Renal cortex interstitium (tissue), 11 donors: ENCODE data around the gene GPX4. TPM values are rescaled to one million over a fixed set of nuclear protein-coding genes. Genes with fewer than 3 reads are reported as not detected.

ENCODE experiments used
- DNase-seq, 11 donors: peaks; one replicate each; pipeline ENCODE4 v3.0.0-alpha.2; 2013; ENCODE audit warnings: low read depth in 9 of 11, low spot score in 4 of 11; ENCODE audit errors: extremely low read depth in 1 of 11
- polyA plus RNA-seq, 3 donors: library from polyadenylated mRNA; unstranded; fragments of 120-200 nt; gene quantifications; one replicate each; pipeline ENCODE4 v1.2.1, GENCODE V29; 2013; ENCODE audit not compliant: insufficient read length in 3 of 3

The GPX4 gene
- polyA plus RNA-seq, 3 donors, result 237 to 269 (median 243) TPM

DNA sequence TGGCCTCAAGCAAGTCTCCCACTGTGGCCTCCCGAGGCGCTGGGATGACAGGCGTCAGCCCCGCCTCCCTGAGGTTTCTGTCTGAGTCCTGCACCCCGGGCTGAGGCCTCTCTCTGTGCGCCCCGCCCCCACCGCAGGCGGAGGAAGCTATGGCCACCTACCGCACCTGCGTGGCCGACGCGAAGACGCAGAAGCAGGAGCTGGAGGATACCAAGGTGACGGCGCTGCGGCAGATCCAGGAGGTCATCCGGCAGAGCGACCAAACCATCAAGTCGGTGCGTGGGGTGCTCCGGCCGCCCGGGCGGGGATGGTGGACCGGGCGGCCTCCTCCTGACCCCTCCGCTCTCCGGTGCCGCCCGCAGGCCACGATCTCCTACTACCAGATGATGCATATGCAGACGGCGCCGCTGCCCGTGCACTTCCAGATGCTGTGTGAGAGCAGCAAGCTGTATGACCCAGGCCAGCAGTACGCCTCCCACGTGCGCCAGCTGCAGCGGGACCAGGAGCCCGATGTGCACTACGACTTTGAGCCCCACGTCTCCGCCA lies 24.2 kb upstream of the GPX4 start:
- DNase-seq, result no peak

DNA sequence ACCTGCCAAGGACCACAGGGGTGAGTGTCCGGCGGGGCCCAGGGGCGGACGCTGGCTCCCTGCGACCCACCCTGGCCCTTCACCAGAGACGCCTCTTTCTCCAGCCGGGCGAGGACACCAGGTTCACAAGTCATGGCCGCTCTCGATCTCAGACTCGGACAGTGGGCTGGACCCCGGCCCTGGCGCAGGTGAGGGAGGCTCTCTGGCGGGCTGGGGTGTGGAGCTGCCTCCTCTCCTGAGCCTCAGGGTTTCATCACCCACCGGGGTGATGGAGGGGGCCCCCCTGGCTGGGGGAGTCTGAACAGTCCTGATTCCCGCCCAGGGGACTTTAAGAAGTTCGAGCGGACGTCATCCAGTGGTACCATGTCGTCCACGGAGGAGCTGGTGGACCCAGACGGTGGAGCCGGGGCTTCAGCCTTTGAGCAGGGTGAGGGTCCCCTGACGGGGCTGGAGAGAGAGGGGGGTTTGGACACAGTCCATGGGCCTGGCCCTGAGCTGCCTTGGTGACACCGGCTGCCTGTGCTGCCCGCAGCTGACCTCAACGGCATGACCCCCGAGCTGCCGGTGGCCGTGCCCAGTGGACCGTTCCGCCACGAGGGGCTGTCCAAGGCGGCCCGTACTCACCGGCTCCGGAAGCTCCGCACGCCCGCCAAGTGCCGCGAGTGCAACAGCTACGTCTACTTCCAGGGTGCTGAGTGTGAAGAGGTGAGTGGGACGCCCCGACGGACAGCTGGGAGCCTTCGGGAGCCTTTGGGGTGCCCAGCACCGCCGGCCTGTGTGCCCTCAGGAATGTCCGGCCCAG lies 23.2 kb upstream of the GPX4 start:
- no peak for DNase-seq

DNA sequence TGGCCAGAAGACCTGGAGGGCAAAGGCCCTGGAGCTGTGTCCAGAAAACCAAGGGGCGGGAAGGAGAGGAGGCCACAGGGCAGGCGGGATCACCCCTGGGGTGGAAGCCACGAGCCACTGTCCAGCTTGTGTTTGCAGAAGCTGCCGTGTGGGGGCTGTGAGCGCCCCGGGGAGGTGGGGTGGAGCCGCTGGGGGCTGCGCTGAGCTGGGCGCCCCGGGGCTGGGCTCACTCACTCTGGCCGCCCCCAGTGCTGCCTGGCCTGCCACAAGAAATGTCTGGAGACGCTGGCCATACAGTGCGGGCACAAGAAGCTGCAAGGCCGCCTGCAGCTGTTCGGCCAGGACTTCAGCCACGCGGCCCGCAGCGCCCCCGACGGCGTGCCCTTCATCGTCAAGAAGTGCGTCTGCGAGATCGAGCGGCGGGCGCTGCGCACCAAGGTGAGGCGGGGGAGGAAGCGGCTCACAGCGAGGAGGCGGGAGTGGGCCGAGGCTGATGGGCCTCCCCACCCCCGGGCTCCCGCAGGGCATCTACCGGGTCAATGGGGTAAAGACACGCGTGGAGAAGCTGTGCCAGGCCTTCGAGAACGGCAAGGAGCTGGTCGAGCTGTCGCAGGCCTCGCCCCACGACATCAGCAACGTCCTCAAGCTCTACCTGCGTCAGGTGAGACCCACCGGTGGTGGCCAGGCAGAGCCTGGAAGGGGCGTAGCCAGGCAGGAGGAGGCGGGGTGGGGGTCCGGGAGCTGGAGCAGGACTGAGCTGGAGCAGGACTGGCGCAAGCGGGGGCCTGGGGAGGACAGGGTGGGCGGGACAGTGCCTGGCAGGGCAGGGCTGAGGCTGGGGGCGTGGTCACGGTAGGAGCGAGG lies 22.3 kb upstream of the GPX4 start:
- DNase-seq, result peak in 1 of 11 donors; percentile 54

GRCh38 chr19:1082165-1082927 lies 21.4 kb upstream of the GPX4 start:
- DNase-seq, result peak in 2 of 11 donors; percentile 50 to 58

DNA sequence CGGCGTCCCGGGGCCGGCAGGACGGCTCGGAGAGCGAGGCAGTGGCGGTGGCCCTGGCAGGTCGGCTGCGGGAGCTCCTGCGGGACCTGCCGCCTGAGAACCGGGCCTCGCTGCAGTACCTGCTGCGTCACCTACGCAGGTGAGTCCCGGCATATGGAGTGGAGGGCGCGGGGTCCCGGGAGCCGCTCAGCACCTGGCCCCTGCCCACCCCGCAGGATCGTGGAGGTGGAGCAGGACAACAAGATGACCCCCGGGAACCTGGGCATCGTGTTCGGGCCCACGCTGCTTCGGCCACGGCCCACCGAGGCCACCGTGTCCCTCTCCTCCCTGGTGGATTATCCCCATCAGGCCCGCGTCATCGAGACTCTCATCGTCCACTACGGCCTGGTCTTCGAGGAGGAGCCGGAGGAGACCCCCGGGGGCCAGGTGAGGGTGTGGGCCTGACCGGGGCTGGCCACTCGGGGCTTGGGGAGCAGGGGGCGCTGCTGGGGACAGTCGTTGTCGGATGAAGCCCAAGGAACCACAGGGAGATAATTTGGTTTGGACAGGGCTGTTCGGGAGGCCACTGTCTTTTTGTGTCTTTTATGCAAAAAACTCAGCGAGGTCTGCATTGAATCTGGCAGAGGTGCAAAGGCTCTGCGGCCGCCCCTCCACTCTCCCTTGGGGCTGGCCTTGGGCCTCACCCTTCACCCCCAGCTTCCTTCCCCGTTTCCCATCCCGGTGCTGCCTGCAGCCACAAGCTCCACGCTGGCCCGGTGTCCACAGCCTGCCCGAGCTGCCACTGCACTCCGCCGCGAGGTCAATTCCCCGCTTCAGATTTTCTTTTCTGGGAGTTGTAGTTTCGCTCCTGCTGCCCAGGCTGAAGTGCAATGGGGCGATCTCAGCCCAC lies 20.6 kb upstream of the GPX4 start:
- DNase-seq, result no peak

DNA sequence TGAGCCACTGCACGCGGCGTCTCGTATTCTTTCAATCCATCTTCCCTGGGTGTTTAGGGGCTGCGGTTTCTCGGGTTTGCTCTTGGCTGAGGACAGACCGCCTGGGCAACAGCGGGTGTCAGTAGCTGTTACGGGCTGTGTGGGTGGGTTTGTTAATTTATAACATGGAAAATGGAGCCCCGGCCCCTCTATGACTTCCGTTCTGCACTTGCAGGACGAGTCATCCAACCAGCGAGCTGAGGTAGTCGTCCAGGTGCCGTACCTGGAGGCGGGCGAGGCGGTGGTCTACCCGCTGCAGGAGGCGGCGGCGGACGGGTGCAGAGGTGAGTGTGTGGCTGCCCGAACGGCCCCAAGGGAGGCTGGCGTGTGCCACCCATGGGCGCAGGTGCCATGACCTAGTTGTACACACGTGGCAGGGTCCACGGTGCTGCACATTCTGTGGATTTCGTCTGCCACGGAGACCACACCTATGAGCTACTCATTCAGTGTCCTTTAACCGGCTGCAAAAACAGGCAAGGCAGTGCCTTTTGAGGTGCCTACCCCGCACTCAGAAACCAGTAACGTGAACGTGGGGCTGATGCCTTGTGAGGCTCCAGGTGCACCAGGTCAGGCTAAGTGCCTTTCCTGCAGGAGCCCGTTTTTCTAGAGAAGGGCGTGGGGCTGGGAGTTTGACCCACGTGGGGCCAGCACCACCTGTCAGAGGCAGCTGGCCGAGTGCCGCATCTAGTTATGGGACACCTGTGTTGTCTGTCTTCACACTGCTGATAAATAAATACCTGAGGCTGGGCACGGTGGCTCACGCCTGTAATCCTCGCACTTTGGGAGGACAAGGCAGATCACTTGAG lies 19.5 kb upstream of the GPX4 start:
- no peak for DNase-seq

GRCh38 chr19:1085053-1085658 lies 18.6 kb upstream of the GPX4 start:
- no peak for DNase-seq

- no peak for DNase-seq
These were observed 17.9 kb upstream of the GPX4 start for GRCh38 chr19:1085676-1086442.

DNA sequence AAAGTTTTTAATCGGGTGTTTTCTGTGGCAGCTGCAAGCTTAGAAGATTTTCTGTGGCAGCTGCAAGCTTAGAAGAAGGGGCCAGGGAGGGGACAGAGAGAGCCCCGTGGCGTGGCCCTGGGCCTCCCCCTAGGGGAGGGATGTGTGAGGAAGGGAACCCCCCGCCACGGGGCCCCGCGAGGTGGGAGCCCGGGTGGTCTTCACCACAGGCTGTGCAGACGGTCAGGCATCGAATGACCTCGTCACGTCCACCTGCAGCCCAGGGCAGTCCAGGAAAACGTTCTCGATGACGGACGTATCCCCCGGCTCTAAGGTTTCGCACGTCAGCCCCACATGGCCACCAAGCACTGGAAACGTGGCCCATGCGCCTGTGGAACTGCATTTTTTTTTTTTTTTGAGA lies 17.2 kb upstream of the GPX4 start:
- DNase-seq, result no peak

GRCh38 chr19:1087813-1088415 lies 15.9 kb upstream of the GPX4 start:
- no peak for DNase-seq

- DNase-seq, result no peak
These were observed 15.3 kb upstream of the GPX4 start for GRCh38 chr19:1088416-1089010.

DNA sequence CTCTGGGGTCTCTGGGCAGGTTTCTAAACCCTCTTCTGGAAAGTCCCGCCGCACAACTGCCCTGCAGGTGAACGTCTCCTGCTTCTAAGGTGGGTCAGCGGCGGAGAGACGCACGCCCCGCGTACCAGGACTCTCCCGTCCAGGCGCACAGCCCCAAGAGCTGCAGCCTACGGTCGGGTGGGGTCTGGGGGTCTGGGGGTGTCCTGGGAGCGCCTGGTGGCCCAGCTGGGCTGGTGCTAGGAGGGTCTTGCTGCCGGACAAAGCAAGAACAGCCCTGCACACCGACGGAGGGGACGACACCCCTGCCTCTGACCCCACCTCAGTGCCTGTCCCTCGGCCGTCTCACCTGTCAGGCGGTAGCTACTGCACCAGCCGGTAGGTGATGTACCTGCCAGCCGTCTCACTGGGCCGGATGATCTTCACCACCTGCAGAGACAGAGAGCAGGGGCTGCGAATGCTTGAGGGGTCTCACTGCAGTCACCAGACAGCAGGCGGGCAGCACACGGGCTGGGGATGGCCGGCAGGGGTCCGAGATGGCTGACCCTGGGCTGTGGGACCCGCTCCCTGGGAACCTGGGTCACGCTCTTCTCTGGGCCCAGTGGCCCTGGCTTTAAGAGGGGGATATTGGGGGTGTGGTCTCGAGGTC lies 14.5 kb upstream of the GPX4 start:
- no peak for DNase-seq

- no peak for DNase-seq
These were observed 13.9 kb upstream of the GPX4 start for GRCh38 chr19:1089891-1090290.

- no peak for DNase-seq
These were observed 12.9 kb upstream of the GPX4 start for GRCh38 chr19:1090731-1091543.
